Tibial nerve (tissue), 3 donors: Measurements from ENCODE around the gene HES5.

Experiments used
- CTCF ChIP-seq, 5 experiments: fragments of 200-600 bp in 3 of 5; fragments of 450-650 bp in 2 of 5; sonication (generic) in 3 of 5; IDR thresholded peaks; one replicate each; pipeline ENCODE4 v1.5.1; 2016 to 2019; ENCODE audit warnings: antibody characterized with exemption in 5 of 5, mild to moderate bottlenecking in 3 of 5, moderate library complexity in 2 of 5
- POLR2A ChIP-seq, 2 donors: fragments of 450-650 bp; IDR thresholded peaks; one replicate each; pipeline ENCODE4 v1.6.1; 2017; ENCODE audit warnings: antibody characterized with exemption in 2 of 2, mild to moderate bottlenecking in 2 of 2, moderate library complexity in 2 of 2

- TF ChIP-seq CTCF (IDR thresholded peaks at IDR 0.05) = no peak
- TF ChIP-seq POLR2A (IDR thresholded peaks at IDR 0.05) = no peak
Measured at GRCh38 chr1:2575801-2576663, 46.0 kb upstream of the HES5 start.
